GM21825 (cell line): ENCODE measurements around the gene ADH5.
"Not testable (repeated sequence)": the region's sequence is repeated elsewhere in the genome, so short reads cannot be mapped to it uniquely, and the experiment has no call there.

Experiments
- ATAC-seq: cut with Tn5 transposase; IDR thresholded peaks from one replicate; pipeline ENCODE4 v1.9.1; 2021; ENCODE audit warnings: mild to moderate bottlenecking, moderate library complexity; ENCODE audit not compliant: unreplicated experiment

ADH5 gene

DNA sequence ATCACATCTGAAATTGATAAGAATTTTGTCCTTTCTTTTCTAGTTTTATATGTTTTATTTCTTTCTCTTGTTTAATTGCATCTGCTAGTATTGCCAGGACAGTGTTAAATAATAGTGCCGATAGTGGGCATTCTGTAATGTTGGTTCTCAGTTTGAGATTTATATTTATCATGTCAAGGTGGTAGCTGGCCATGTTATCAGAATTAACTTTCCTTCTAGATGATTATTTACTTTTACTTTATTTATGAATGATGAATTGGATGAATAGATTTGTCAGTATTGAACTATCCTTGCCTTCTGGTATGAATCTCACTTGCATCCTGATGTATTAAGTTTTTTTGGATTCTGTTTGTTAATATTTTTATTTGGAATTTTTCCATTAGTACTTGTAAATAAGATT, 50.4 kb downstream of the ADH5 start:
- no peak for ATAC-seq

DNA sequence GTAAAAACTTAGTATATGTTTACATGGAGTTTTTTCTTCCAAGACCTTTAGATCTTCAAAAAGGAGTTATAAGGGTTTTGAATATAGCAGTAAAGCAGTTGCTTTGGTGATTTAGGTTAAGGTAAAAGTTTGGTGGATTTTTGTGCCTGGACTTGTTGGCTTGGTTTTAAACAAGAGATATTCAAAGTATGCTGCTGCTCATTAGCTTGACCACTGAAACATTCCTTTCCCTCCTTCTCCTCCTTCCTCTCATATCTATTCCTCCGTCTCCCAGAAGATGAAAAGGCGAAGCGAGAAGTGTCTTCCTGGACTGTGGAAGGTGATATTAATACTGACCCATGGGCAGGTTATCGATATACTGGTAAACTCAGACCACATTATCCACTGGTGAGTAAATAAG, 54.6 kb downstream of the ADH5 start:
- no peak for ATAC-seq

DNA sequence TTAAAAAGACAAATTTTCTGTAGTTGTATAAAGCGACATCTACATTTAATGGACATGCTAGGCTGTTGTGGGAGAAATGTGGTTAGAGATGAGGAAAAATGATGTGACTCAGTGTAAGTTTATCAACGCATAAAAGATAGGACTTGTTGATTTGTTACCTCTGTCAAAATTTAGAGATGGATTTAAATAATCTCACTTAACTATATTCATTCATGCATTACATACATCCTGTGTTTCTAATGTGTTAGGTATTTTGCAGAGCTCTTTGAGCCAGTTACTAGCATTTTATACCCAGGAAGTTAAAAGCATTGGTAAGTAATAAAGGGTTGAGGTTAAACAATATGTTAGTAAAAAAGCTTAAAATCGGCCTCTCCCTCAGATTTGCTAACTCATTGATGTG, 58.7 kb downstream of the ADH5 start:
- no peak for ATAC-seq

GRCh38 chr4:99029018-99029735, 59.4 kb downstream of the ADH5 start:
- no peak for ATAC-seq

- ATAC-seq = peak; percentile 67
Observed at GRCh38 chr4:99028187-99028586, 60.4 kb downstream of the ADH5 start.

DNA sequence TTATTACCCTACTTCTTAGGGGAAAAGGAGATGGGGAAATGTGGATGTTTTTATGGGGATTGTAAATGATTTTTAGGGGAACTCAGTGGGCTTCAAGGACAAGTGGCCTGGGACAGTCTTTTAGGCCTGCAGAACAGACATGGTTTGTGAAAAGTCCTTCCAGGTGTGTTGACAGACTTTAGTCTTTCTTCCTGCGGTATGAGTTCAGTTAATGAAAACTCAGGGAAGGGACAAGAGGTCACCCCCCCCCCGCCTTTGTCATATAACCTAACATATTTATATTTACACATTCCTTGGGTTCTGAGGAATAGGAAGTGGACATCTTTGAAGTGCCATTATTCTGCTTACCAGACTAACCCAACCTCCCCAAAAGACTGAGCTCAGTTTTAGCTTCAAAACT, 61.3 kb downstream of the ADH5 start:
- no peak for ATAC-seq

DNA sequence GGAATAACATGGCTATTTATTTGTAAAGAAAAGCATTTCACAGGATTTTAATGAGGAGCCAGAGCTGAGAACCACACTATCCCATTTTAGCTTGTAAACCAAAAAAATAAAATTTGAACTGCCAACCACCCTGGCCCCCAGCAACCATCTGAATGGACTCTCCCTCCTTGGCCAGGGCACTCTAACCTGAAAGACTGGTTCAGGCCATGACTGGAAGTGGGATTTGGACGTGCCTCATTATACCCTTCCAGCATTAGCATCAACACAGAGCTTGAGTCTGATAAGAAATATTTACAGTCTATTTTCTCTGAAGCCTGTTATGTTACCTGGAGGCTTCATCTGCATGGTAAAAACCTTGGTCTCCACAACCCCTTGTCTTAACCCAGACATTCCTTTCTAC, 63.1 kb downstream of the ADH5 start:
- no peak for ATAC-seq

- no peak for ATAC-seq
Observed at GRCh38 chr4:99024481-99025275, 63.9 kb downstream of the ADH5 start.

DNA sequence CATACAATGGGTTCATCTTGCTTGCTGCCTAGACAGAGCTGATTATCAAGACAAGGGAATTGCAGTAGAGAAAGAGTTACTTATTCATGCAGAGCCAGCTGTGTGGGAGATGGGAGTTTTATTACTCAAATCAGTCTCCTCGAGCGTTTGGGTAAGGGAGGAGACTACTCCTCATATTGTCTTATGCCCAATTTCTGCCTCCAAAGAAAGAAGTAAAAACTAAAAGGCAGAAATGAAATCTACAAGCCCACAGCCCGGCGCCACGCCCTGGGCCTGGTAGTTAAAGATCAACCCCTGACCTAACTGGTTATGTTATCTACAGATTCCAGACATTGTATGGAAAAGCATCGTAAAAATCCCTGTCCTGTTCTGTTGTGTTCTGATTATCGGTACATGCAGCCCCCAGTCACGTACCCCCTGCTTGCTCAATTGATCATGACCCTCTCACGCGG, 64.8 kb downstream of the ADH5 start:
- not testable (repeated sequence) for ATAC-seq

DNA sequence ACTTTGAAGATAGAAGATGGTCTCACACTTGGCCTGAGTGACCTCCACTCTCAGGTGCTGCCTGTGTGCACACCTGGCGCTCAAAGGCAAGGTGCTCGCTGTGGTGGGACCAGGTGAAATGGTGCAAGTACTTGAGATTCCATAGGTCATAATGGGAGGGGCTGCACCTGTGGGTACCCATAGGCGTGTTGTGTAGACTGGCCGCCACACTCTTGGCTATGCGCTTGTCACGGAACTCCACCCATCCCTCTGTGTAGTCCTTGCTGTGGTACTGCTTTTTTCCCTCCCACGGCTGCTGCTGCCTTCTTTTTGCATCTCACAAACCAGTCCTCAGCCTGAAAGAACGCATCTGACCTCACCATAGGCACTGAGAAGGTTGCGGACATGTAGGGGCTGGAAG, 66.0 kb downstream of the ADH5 start:
- ATAC-seq = no peak

- no peak for ATAC-seq
Observed at GRCh38 chr4:99021386-99021785, 67.2 kb downstream of the ADH5 start.
